ENCODE data around the gene C11orf52.

GRCh38 chr11:111923351-111923788, 4.7 kb downstream of the C11orf52 start:
- TF ChIP-seq CTCF (conservative IDR thresholded peaks at IDR 0.05), result no peak
- TF ChIP-seq ZFX (IDR thresholded peaks at IDR 0.05), result no peak
